Esophagus squamous epithelium (tissue), 4 donors: Measurements from ENCODE around the gene ALPP.

Experiments
- POLR2A ChIP-seq, 4 donors: fragments of 450-650 bp; IDR thresholded peaks; one replicate each; pipeline ENCODE4 v1.6.1; 2017; ENCODE audit warnings: antibody characterized with exemption in 4 of 4, mild to moderate bottlenecking in 4 of 4, moderate library complexity in 3 of 4
- TF ChIP-seq, protein P1 (sequence below), 6 experiments: fragments of 450-650 bp in 4 of 6; fragments of 200-600 bp in 2 of 6; sonication (generic) in 2 of 6; IDR thresholded peaks; one replicate each; pipeline ENCODE4 v1.5.1; 2016 to 2019; ENCODE audit warnings: antibody characterized with exemption in 6 of 6, mild to moderate bottlenecking in 4 of 6, moderate library complexity in 4 of 6

DNA sequence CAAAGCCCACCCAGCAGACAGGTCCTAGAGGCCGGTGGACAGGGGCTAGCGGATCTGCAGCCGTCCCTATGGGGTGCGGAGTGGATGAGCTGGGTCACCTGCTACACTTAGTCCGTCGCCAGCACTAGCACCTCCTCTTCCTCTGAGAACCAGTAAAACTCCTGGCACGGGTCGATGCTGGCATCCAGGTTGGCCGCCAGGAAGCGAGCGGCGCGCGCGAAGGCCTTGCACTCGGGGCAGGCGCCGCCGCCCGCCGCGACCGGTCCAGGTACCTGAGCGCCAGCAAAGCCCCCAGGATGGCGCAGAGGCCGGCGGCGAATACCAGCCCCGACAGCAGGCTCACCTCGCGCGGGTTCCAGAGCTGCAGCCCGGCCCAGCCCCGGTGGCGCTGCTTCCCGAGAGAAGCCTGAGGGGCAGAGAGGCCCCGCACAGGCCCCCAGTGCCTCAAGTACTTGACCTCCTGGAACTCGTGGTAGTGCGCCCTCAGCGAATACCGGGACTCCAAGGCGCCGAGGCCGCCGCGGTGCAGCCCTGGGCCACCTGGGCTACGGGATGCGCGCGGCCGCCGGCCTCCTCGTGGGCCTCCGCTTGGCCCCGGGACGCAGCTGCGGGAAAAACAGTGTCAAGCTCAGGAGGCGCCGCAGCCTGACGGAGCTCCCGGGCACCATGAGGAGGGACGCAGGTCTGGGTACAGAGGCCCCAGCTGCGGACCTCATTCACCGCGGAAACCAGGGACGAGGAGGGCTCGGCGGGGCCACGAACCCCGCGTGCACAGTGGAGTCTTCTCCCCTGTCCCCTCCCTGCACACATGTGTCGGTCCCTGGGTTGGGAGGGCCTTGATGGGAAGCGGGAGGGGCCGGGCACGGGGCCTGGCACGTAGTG, 27.5 kb upstream of the ALPP start:
- TF ChIP-seq, protein P1, sequence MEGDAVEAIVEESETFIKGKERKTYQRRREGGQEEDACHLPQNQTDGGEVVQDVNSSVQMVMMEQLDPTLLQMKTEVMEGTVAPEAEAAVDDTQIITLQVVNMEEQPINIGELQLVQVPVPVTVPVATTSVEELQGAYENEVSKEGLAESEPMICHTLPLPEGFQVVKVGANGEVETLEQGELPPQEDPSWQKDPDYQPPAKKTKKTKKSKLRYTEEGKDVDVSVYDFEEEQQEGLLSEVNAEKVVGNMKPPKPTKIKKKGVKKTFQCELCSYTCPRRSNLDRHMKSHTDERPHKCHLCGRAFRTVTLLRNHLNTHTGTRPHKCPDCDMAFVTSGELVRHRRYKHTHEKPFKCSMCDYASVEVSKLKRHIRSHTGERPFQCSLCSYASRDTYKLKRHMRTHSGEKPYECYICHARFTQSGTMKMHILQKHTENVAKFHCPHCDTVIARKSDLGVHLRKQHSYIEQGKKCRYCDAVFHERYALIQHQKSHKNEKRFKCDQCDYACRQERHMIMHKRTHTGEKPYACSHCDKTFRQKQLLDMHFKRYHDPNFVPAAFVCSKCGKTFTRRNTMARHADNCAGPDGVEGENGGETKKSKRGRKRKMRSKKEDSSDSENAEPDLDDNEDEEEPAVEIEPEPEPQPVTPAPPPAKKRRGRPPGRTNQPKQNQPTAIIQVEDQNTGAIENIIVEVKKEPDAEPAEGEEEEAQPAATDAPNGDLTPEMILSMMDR (IDR thresholded peaks at IDR 0.05) = no peak
- TF ChIP-seq POLR2A (IDR thresholded peaks at IDR 0.05) = no peak
